GM12874 (cell line): ENCODE data around the gene CMTM4.

Source experiments
- TF ChIP-seq, protein P1 (sequence below): IDR thresholded peaks from 2 replicates; pipeline ENCODE4 v1.5.1; 2011; ENCODE audit warnings: low read depth, mild to moderate bottlenecking, control low read depth, low read length, moderate library complexity; ENCODE audit not compliant: insufficient read depth

The CMTM4 gene

DNA sequence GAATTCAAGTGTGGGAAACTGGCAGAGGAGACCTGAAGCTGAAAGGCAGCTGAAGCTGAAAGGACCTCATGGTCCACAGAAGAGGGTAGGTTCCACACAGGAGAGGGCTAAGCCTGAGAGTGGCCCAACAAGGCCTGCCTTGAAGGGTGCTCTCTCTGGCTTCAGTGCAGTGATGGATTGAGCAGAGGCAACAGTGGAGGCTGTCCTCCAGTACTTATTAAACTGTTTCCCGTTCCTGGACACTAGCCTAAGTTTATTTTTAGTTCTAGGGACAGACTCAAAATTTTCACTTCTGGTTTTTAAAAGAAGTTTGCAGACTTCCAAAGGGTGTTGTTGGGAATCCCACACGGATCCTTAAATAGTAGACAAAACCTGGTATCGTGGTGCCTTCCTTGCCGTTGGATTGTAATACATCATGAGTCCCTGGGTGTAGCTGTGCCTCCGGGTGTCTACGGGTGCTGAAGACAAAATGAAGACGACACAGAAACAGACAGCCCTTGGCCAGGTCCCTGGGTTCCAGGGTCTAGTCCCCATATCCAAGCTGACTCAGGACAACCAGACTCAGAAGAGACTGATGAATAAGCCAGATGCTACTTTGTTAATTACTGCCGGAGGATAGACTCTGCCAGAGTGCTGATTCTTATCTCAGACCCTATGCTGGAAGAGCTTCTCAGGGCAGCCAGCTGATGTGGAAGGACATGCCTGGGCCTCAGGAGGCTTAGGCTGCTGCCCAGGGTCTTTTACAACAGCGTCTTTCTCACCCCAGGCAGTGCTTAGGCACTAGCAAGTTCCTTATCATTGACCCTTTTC lies 7.1 kb upstream of the CMTM4 start:
- TF ChIP-seq, protein P1, sequence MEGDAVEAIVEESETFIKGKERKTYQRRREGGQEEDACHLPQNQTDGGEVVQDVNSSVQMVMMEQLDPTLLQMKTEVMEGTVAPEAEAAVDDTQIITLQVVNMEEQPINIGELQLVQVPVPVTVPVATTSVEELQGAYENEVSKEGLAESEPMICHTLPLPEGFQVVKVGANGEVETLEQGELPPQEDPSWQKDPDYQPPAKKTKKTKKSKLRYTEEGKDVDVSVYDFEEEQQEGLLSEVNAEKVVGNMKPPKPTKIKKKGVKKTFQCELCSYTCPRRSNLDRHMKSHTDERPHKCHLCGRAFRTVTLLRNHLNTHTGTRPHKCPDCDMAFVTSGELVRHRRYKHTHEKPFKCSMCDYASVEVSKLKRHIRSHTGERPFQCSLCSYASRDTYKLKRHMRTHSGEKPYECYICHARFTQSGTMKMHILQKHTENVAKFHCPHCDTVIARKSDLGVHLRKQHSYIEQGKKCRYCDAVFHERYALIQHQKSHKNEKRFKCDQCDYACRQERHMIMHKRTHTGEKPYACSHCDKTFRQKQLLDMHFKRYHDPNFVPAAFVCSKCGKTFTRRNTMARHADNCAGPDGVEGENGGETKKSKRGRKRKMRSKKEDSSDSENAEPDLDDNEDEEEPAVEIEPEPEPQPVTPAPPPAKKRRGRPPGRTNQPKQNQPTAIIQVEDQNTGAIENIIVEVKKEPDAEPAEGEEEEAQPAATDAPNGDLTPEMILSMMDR, result no peak

DNA sequence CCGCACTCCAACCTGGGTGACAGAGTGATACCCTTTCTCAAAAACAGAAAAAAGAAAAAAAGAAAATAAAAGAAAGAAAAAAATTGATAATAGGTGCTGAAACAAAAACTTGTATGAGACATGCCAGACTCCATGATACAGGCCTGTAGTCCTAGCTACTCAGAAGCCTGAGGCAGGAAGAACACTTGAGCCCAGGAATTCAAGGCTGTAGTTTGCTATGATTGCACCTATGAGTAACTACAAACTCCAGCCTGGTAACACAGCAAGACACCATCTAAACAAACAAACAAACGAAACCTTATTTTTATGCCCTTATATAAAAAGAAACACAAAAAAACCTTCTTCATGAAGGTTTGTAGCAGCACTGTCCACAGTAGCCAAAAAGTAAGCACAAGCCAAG lies 5.0 kb upstream of the CMTM4 start:
- TF ChIP-seq, protein P1, result no peak

DNA sequence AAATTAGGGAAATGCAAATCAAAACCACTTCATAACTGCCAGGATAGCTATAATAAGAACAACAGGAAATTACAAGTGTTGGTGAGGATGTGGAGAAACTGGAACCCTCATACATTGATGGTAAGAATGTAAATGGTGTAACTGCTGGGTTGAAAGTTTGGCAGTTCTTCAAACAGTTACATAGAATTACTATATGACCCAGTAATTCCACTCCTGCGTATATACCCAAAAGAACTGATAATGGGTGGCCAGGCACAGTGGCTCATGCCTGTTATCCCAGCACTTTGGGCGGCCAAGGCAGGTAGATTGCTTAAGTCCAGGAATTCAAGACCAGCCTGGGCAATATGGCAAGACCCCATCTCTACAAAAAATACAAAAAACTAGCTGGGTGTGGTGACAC lies 4.5 kb upstream of the CMTM4 start:
- TF ChIP-seq, protein P1, result no peak

DNA sequence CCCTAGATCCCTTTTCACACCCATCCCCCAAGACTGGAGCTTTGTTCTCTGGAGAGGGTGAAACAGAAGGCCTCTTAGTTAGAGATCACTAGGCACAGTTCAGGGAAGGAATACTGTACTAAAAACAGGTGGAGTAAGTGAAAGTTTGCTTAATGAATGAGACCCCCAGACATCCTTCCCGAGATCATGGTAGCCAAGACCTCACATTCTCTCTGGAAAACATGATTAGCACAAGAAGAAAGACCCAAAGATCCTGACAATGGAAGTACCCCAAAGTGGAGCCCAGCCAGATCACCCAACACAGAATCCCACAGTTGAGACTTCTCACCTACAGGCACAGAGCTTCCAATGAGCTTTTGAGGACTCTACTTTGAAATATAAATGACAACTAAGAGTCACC lies 3.4 kb upstream of the CMTM4 start:
- TF ChIP-seq, protein P1, result no peak

DNA sequence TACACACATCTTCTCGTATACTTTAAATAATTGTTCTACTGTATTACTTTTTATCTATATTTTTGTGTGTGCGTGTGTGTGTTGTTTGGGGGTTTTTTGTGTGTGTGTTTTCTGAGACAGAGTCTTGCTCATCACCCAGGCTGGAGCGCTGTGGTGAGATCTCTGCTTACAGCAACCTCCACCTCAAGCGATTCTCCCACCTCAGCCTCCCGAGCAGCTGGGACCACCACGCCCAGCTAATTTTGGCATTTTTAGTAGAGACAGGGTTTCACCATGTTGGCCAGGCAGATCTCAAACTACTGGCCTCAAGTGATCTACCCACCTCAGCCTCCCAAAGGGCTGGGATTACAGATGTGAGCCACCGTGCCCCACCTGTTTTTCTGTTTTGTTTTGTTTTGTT lies 1.5 kb upstream of the CMTM4 start:
- TF ChIP-seq, protein P1, result no peak

DNA sequence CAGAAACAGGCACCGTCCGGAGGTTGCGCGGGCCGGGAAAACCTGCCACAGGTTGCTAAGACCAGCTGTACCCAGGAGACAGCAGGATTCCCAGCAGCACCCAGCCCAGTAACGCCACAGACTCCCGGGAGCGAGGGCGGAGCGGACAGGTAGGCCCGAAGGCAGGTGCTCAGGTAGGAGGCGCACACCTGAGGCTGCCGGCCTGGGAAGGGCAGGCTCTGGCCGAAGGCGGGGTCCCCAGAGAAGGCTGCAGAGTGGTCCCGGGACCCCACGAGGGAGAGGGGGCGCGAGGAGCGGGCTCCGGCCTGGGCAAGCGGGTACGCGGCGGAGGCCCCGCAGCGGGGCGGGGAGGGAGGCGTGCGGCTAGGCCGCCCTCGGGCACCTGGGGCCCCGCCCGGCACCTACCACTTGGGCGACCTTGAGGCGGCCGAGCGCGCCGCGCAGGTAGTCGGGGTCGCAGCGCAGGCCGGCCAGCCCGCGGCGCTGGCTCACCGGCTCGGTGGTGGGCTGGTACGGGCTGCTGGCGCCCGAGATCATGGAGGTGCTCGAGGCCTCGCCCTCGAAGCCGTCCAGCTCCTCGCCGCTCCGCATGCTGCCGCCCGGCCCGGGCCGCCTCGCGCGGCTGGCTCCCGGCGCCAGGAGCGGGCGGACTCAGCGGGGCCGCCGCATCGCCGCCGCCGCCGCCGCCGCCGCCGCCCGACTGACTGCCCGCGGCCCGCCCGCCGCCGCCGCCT lies 441 bp downstream of the CMTM4 start:
- TF ChIP-seq, protein P1, result no peak

DNA sequence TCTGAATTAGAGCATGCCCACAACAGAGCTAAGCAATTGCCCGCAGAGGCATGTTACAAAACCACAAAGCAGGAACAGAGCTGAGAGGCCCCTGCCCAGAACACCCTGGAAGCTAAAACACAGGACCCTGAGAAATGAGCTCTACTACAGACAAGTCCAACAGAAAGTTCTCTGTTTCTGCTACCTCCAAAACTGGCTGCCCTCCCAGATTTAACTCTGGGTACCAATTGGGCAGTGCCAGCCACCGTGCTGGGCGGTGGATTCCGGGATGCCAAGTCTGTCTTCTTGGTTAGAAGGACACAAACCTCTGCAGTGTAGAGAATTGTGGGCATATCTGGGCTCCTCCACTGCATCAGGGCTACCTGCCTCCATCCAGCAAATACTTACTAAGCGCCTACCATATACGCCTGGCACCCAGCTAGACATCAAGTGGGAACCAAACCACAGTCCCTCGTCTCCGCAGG lies 1.0 kb downstream of the CMTM4 start:
- TF ChIP-seq, protein P1, result no peak
